Gastrocnemius medialis (tissue), 4 donors: ENCODE results near the gene EIF2B4.

ENCODE experiments used
- POLR2A ChIP-seq, 2 donors: fragments of 450-650 bp; IDR thresholded peaks; one replicate each; pipeline ENCODE4 v1.6.1; 2017; ENCODE audit warnings: antibody characterized with exemption in 2 of 2, mild to moderate bottlenecking in 2 of 2, moderate library complexity in 2 of 2
- TF ChIP-seq, protein P1 (sequence below), 5 experiments: fragments of 450-650 bp in 3 of 5; fragments of 200-600 bp in 2 of 5; sonication (generic) in 2 of 5; IDR thresholded peaks in 4 of 5; conservative IDR thresholded peaks in 1 of 5; 1 replicate in 4 of 5; 2 replicates in 1 of 5; pipeline ENCODE4 v1.5.1; 2016 to 2019; ENCODE audit warnings: antibody characterized with exemption in 5 of 5, mild to moderate bottlenecking in 3 of 5, moderate library complexity in 3 of 5

- TF ChIP-seq, protein P1, sequence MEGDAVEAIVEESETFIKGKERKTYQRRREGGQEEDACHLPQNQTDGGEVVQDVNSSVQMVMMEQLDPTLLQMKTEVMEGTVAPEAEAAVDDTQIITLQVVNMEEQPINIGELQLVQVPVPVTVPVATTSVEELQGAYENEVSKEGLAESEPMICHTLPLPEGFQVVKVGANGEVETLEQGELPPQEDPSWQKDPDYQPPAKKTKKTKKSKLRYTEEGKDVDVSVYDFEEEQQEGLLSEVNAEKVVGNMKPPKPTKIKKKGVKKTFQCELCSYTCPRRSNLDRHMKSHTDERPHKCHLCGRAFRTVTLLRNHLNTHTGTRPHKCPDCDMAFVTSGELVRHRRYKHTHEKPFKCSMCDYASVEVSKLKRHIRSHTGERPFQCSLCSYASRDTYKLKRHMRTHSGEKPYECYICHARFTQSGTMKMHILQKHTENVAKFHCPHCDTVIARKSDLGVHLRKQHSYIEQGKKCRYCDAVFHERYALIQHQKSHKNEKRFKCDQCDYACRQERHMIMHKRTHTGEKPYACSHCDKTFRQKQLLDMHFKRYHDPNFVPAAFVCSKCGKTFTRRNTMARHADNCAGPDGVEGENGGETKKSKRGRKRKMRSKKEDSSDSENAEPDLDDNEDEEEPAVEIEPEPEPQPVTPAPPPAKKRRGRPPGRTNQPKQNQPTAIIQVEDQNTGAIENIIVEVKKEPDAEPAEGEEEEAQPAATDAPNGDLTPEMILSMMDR (IDR thresholded peaks at IDR 0.05 in 4 of 5, conservative IDR thresholded peaks at IDR 0.05 in 1 of 5), result no peak
- no peak for TF ChIP-seq POLR2A (IDR thresholded peaks at IDR 0.05)
Measured at GRCh38 chr2:27373567-27373966, 3.4 kb upstream of the EIF2B4 start.
